GM12872 (cell line): ENCODE results near the gene HDAC5.

ENCODE experiments used
- TF ChIP-seq, protein P1 (sequence below): IDR thresholded peaks from 3 replicates; pipeline ENCODE4 v1.5.1; 2011; ENCODE audit warnings: low read depth, mild to moderate bottlenecking, low read length, moderate library complexity; ENCODE audit not compliant: insufficient read depth

Gene HDAC5

DNA sequence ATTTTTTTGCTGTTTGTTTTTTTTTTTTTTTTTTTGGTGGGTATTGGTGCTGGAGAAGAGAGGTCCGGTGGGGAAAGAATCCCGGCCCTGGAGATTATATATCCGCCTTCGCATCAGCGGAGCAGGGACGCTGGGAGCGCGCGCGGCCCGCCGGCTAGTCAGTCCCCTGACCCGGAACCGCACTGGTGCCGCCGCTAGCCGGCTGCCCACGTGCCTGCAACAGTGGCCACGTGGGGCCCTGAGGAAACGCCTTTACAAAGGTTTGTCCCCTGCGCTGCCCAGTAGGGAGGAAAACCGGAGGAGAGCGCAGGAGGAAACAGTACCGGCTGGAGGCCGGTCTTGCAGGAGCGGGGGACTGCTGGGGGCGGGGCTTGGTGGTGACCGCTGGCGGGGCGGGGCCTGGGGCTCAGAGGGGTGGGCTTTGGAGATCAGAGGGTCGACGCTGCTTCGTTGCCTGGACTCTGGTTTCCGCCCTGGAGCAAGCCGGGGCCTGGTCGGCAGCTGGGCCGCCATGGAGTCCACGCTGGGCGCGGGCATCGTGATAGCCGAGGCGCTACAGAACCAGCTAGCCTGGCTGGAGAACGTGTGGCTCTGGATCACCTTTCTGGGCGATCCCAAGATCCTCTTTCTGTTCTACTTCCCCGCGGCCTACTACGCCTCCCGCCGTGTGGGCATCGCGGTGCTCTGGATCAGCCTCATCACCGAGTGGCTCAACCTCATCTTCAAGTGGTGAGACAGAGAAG lies 52.8 kb downstream of the HDAC5 start, which contains the start of gene G6PC3:
G6PC3 (plus strand) TSS at position 281 of the 743 bp plus-strand sequence; CDS start at position 512, 231 bp downstream.
- TF ChIP-seq, protein P1, sequence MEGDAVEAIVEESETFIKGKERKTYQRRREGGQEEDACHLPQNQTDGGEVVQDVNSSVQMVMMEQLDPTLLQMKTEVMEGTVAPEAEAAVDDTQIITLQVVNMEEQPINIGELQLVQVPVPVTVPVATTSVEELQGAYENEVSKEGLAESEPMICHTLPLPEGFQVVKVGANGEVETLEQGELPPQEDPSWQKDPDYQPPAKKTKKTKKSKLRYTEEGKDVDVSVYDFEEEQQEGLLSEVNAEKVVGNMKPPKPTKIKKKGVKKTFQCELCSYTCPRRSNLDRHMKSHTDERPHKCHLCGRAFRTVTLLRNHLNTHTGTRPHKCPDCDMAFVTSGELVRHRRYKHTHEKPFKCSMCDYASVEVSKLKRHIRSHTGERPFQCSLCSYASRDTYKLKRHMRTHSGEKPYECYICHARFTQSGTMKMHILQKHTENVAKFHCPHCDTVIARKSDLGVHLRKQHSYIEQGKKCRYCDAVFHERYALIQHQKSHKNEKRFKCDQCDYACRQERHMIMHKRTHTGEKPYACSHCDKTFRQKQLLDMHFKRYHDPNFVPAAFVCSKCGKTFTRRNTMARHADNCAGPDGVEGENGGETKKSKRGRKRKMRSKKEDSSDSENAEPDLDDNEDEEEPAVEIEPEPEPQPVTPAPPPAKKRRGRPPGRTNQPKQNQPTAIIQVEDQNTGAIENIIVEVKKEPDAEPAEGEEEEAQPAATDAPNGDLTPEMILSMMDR, result no peak

DNA sequence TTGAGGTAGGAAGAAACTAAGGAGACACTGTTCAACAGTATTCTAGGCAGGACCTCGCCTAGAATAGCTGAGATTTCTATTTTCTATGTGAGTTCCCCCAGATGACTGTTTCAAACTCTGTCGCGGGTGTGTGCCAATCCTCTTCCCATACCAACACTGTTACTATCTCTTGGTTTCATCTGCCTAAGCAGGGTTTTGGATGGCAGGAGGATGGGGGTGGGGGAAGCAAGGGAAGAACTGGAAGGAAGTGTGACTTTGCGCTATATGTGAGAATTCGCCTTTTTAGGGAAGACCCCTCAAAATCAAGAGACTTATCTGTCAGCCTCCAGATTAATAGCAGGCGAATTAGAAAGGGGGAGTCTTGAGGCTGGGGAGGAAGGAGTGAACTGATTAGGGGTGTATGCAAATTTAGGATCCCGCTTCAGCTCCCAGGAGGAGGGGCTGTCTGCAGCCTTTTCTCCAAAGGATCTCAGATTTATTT lies 53.4 kb downstream of the HDAC5 start:
- TF ChIP-seq, protein P1, result no peak

DNA sequence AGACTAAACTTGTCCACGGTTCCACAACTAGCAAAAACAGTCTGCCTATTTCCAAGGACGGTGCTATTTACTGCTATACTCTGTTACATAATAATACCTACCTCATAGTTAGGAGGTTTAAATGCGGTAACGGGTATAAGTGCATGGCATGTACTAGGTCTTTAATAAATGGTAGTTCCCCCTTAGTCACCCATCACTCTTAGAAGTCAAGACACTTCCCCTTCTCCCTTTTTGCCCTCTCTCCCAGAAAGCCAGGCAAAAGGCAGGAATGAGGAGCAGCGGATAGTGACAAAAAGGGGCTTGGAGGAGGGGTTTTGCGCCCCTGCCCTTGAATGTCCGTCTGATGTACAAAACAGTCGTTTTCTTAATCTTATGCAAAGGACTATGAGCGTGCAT lies 55.9 kb downstream of the HDAC5 start:
- TF ChIP-seq, protein P1, result no peak

DNA sequence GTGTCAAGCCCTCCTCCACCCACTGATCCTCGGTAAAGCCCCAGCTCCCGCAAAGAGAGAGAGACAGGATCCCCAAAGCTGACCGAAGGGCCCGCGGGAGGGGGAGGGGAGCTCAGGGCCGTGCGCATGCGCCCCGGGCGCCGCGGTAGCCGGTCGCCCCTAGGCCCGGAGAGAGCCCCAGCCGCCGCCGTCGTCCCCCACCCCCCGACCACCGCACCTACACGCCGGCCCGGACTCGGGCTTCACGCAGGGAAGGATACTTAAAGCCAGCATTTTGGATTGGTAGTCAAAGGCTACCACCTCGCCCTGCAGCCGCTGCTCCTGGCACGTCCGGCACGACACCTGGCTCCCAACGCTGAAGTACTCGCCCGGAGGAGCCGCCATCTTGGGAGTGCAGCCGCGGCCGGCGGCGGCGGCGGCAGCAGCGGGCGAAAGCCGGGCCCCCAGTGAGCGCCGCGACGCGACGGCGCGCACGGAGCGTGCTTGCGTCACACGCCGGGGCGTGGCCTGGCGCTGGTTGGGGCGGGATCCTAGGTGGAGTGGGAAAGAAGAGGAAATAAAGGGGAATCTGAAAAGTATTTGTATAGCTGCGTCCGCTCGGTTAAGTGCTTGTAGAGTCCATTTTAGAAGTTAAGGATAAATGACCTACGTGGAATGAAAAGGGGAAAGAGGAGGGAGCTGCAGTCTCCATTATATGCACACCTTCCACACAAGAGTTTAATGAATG lies 57.1 kb downstream of the HDAC5 start, which contains the start of gene LSM12:
LSM12 (minus strand) TSS at position 468 of the 727 bp plus-strand sequence; CDS start at position 384, 84 bp downstream.
- TF ChIP-seq, protein P1, result no peak

DNA sequence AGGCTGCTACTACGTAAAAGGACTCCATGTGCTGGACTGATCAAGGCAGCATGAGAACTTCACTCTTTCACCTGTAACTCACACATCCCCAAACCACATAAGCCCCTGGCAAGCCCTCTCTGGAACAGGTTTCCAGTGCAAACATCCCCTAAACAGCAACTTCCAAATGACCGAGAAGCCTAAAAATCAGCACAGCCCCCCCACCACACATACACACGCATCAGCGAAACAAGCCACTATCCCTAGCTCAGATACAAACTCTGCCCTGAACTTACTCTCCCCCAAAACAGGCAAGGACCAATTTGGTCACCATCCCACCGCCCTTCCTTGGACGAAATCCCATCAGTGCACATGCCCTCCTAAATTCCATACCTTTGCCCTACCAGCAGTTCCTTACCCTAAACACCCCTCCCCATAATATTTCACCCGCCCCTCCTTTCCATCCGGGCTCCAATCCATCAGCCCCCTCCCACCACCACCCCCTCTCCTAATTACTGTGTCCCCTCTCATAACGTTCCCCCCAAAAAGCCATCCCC lies 57.7 kb downstream of the HDAC5 start:
- TF ChIP-seq, protein P1, result no peak

DNA sequence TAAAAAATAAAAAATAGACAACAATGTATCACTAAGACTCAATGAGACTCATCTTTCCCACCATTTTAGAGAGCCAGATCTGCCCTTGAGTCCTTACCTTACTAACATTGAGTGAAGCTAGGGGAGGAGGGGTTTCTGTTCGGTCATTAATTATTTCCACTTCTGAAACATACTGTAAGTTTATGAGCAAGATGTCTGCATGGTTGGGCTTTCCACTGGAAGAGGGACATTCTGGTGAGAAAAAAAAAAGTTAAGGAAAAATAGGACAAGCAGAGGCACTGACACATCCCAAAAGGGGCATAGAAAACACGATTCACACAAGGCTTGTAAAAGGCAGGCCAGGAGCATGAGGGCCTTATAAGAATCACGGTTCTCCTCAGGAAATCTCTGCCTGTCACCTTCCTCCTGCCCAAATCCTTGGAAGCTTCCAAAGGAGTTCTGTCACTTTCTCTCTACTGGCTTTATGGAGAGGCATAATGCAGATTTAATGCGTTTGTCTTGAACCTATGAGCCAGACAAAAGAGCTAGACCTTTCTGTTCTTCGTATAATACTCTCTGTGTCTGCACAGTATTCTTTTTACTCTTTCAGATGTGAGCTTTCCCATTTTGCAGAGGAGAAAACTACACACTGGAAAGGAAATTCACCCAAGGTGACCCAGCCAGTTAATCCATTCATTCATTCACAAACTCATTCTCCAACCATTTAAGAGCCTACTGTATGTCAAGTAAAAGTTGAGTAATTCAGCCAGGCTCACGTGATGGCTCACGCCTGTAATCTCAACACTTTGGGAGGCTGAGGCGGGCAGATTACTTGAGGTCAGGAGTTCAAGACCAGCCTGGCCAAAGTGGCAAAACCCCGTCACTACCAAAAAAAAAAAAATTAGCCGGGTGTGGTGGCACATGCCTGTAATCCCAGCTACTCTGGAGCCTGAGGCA lies 59.5 kb downstream of the HDAC5 start:
- TF ChIP-seq, protein P1, result no peak
